AG08395 (cell line): ENCODE results near the gene MCF2L.
"Not testable (repeated sequence)": the region's sequence is repeated elsewhere in the genome, so short reads cannot be mapped to it uniquely, and the experiment has no call there.

Experiments
- DNase-seq: peaks from one replicate; pipeline ENCODE4 v3.0.0; 2012; ENCODE audit warnings: mixed read lengths, low spot score

The MCF2L gene

DNA sequence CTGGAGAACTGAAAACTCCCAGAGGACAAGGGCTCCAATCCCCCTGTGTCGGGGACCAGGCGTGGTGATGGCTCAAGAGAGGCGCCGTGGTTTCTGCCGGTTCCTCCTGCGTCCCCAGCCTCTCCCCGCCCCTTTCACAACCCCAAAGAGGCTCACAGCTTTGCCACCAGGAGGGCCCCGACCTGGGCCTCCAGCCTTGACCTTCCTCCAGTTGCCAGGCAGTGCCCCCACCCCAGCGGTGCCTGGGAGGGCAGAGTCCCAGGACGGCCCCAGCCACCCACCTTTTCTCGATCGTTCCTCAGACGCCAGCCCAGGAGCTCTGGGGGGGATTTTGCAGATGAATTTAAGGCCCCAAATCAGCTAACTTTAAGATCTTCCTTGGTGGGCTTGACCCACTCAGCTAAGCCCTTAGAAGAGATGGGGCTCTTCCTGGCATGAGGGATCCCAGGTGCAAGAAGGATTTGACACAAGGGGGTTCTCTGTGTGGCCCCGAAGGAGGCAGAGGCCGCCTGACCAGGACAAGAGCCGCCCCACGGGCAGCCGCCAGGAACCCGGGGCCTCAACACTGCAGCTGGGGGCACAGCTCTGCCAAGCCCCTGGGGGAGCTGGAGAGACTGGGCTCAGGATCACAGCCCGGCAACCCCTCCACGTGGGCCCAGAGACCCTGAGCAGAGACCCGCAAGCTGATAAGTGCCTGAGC, 47.0 kb downstream of the MCF2L start:
- DNase-seq: no peak

DNA sequence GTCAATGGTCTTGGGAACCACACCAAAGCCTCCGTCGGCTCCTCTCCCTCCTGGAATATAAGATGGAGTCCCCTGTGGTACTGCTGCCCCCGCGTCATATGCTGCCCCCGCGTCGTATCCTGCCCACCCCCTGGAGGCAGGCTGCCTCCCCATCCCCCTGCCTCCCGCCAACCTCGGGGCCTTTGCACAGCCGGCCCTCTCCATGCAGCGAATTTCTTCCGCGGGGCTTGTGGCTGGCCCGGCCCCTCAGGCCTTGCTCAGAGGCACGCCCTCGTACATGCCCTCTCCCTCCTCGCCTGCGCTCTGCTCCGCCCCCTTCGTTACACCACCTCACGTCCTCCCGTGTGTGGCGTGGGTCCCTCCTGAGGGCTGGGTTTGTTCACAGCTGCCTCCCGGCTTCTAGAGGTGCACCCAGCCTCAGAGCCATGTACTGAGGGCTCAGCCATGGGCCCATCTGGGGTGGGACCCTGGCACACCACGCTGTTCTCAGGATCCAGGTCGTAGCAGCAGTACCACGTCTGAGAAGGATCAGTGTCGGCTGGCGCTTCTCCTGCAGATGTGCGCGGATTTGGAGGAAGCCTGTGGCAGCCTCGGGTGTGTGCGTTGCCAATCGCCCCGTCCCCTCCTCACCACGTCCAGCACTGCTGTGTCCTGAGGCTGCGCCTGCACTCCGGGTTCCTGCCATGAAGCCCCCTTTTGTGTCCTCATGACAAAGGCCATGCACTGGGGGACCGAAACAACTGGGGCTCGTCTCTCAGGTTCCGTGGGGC, 47.7 kb downstream of the MCF2L start:
- no peak for DNase-seq

- DNase-seq: no peak
Measured at GRCh38 chr13:113017506-113018215, 48.6 kb downstream of the MCF2L start.

GRCh38 chr13:113018676-113019465, 49.9 kb downstream of the MCF2L start:
- no peak for DNase-seq

GRCh38 chr13:113020323-113021080, 51.5 kb downstream of the MCF2L start:
- no peak for DNase-seq

DNA sequence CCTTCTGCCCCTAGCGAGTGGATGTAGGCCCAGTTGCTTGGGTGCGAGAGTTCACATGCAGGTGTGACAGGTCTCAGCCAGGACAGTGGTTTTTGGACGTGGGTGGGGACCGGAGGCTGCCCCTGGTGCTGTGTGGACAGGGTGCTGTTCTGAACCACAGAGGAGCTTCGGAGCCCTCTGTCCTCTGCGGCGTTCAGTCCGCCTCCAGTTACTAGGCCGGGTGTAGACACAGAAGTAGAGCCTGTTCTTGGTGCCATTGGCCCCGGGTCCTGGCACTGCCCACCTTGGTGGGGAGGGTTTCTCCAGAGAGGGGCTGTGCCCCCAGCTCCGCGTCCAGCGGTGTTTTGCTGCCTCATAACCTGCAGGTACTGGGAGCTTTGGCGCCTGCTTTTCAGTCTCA, 52.4 kb downstream of the MCF2L start:
- no peak for DNase-seq

DNA sequence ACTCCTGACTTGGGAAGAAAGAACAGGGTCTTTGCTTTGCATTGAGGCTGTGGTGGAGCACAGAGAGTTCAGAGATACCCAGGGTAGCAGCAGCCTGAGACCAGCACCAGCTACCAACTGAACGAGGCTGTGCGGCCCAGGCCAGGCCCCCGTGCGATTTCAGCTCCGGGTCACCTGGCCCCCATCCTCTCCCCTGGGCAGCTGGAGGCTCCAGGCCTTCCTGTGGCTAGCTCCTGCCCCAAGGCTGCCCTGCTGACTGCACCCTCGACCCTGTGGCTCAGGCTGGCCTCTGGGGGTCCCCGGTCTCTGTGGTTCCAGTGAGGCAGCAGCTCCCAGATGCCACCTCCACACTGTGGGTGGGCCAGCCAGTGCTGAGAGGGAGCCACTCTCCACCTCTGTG, 52.8 kb downstream of the MCF2L start:
- DNase-seq: no peak

DNA sequence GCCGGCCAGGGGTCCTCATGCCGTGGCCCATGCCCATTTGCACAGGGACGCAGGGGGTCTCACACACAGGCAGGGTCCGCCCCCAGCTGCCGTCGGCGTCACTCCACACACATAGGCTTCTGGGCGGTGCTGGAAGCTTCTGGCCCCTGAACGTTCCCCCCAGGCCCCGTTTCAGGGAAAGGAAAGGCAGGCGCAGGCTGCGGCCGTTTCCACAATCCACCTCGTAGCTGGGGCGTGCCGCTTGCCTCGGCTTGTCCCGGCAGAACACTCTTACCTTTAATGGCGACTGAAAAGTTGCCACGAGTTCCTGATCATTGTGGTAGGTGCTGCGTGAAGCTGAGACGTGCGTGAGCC, 53.4 kb downstream of the MCF2L start:
- DNase-seq: no peak

DNA sequence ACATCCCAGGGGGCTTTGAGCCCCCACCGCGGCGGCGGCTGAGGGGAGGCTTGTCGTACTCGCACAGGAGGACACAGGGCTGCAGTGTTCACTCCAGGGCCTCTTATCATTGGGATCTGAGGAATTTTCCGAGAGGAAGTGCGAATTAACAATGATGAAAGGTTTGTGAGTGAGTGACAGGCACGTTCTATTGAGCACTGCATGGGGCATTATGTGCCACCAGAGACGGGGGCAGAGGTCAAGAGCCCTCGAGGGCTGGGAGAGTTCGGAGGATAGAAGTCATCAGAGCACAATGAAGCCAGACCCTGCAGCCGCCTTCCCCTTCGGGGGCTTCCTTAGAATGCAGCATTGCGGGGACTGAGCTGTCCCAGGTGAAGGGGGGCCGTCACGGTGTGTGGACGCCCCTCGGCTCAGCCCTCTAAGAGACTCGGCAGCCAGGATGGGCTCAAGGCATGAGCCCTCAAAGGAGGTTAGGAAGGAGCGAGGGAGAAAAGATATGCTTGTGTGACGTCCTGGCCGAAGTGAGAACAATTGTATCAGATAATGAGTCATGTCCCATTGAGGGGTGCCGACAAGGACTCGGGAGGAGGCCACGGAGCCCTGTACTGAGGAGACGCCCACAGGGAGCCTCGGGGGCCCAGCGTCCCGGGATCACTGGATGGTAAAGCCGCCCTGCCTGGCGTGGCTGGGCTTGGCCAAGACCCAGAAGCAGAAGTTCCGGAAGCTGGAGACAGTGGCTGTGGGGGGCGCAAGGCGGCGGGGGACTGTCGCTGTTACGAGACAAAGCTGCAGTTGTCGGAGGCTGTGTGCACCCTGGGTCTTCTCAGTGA, 53.9 kb downstream of the MCF2L start:
- no peak for DNase-seq

DNA sequence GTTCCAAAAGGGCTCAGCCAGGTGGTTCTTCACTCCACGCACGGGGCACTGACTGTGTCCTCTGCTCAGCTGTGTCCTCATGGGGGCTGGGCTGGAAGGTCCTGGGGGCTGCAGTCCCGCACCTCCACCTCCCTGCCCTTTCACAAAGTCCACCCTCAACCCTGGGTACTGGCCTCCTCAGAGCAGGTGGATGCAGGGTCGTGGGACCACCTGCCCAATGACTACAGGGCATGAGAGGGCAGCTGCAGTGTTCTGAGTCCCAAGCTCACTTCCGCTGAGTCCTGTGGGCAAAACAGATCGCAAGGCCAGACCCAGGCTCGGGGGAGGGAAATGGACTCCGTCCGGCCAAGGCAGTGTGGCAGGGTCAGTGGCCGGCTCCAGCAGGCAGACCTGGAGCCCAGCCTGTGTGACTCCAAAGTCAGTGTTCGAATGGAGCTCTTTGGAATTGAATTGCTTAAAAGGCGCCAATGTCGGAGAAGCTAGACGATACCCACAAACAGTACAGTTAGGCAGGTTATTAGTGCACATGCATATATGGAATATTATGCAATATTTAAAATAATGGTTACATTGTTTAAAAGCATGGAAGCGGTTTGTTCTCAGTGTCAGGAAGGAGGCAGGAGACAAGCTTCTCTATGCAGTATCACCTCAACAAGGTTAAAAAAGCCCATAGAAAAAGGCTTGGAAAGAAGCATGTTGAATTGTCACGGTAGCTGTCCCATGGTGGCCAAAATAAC, 54.8 kb downstream of the MCF2L start:
- no peak for DNase-seq

DNA sequence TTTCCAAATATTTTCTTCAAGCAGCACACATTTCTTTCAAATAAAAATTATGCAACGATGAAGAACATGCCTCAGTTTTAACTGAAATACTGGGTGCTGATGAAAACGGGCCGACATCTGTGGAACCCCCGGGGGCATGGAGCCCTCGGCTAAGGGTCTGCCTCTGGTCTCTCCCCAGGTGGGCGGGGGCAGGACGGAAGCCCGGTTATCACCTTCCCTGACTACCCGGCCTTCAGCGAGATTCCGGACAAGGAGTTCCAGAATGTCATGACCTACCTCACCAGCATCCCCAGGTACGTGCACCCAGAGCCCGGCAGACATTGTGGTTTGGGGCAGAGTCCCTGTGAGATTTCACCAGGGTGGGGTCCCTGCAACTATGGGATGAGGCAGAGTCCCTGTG, 55.5 kb downstream of the MCF2L start:
- no peak for DNase-seq

- DNase-seq: no peak
Measured at GRCh38 chr13:113026391-113026910, 57.4 kb downstream of the MCF2L start.

GRCh38 chr13:113027095-113027494, 58.1 kb downstream of the MCF2L start:
- no peak for DNase-seq

- DNase-seq: no peak
Measured at GRCh38 chr13:113027566-113027965, 58.6 kb downstream of the MCF2L start.

DNA sequence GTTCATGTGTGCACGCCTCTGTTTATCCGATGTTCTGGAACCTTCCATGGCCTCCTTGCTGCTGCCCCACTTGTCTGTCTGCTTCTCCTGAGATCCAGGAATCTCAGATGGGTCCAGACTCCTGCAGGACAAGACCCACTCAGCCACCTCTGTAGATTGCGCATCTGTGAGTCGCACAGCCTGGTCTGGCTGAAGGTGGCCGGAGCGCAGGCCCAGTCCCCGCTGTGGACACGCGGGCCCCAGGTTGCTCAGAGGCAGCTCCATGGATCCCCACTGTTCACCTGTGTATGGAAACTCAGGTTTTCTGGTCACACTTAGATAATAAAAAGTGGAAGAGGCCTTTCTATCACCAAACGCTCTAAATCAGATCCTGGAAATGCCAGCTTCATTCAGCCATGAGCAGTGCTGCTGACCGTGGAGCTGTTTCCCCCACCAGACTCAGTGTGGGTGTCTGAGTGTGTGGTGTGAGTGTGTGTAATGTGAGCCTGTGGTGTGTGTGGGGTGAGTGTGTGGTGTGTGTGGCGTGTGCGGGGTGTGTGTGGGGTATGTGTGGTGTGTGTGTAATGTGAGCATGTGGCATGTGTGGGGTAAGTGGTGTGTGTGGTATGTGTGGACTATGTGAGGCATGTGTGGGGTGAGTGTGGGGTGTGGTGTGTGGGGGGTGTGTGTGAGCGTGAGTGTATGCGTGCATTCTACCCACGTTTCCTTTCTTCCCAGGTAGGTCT, 59.5 kb downstream of the MCF2L start:
- DNase-seq: no peak

- DNase-seq: no peak
Measured at GRCh38 chr13:113029061-113029445, 60.0 kb downstream of the MCF2L start.

DNA sequence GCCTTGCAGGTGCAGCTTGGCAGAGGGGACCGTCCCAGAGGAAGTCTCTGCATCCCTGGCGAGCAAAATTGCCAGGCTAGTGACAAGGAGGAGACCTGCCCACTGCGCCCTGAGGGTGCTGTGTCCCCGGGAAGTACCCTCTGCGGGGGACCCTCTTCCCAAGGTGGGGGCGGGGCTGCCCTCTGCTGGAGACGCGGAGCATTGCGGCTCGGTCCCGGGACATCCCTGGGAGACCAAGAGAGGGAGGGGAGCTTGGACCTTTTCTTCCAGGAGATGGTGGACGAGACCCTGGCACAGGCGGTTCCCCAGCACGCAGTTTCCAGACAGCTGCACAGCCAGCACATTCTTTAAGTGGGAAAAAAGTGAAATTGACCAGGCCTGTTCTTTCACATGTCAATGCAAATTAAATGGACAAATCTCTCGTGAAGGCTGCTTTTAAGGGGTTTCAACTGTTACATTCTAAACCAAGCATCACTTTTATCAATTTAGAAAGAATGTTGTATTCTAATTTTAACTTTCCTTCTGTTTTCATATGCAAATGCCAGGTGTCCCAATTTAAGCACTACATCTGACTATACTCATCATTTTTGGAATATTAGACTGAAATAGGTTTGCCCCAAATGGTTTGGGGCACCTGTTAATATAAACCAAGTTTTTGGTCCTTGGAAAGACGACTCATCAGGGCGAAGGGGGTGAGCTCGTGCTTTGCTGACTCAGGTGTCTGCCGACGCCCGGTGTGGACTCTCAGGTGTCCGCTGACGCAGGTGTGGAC, 60.7 kb downstream of the MCF2L start:
- peak; percentile 27 for DNase-seq

GRCh38 chr13:113030259-113030640, 61.2 kb downstream of the MCF2L start:
- not testable (repeated sequence) for DNase-seq
